Measurements from ENCODE around the gene ZNF264.

ZNF264 gene

GRCh38 chr19:57210381-57210780 lies 19.1 kb downstream of the ZNF264 start:
- H3K4me1 ChIP-seq (ENCODE audit: low read length) = no peaks in the 10 kb centered on the region
- no peak overlapping the region for H3K9ac ChIP-seq (ENCODE audit: low read length)
- no peak overlapping the region for H3K4me2 ChIP-seq (ENCODE audit: low read length)
- H3K36me3 ChIP-seq (replicated peaks; ENCODE audit: low read depth, low read length) = peaks cover 47% of the 10 kb centered on the region
- TF ChIP-seq CTCF (IDR thresholded peaks at IDR 0.05; ENCODE audit: low read depth, low read length) = no peak
- TF ChIP-seq EZH2phosphoT487 (IDR thresholded peaks at IDR 0.05; ENCODE audit: low read depth) = no peak
- H3K27me3 ChIP-seq (ENCODE audit: low read depth, low read length) = no peaks in the 10 kb centered on the region
- peaks cover 9% of the 10 kb centered on the region; the same call in 1 of the 2 replicates for H3K79me2 ChIP-seq (ENCODE audit: low read length)
- H3K9me3 ChIP-seq (ENCODE audit: insufficient read depth, low read length) = no peaks in the 10 kb centered on the region
- no peak overlapping the region for H3K27ac ChIP-seq (ENCODE audit: low read length)
- H2AFZ ChIP-seq (ENCODE audit: low read depth, low read length) = no peak overlapping the region
- H3K4me3 ChIP-seq (ENCODE audit: low read length) = no peak overlapping the region
- H4K20me1 ChIP-seq (ENCODE audit: insufficient read depth, low read length) = 0 out of 2 replicates have a peak, but pooled peaks cover 4% of the 10 kb centered on the region

GRCh38 chr19:57212109-57212508 lies 20.8 kb downstream of the ZNF264 start:
- Histone ChIP-seq H3K4me3 (ENCODE audit: low read length) (no peak overlapping the region), H3K27me3 (ENCODE audit: low read depth, low read length) (no peaks in the 10 kb centered on the region), H3K4me2 (ENCODE audit: low read length) (no peak overlapping the region), H3K27ac (ENCODE audit: low read length) (no peak overlapping the region), H3K9me3 (ENCODE audit: insufficient read depth, low read length) (no peaks in the 10 kb centered on the region), H4K20me1 (ENCODE audit: insufficient read depth, low read length) (0 out of 2 replicates have a peak, but pooled peaks cover 4% of the 10 kb centered on the region), H3K79me2 (ENCODE audit: low read length) (peaks cover 15% of the 10 kb centered on the region; the same call in 1 of the 2 replicates), H3K4me1 (ENCODE audit: low read length) (no peaks in the 10 kb centered on the region), H3K9ac (ENCODE audit: low read length) (no peak overlapping the region), H2AFZ (ENCODE audit: low read depth, low read length) (no peak overlapping the region), H3K36me3 (replicated peaks; ENCODE audit: low read depth, low read length) (peaks cover 41% of the 10 kb centered on the region)
- TF ChIP-seq CTCF (IDR thresholded peaks at IDR 0.05; ENCODE audit: low read depth, low read length) (no peak), EZH2phosphoT487 (IDR thresholded peaks at IDR 0.05; ENCODE audit: low read depth) (no peak)

- no peak overlapping the region for H2AFZ ChIP-seq (ENCODE audit: low read depth, low read length)
These were observed 36.2 kb downstream of the ZNF264 start for GRCh38 chr19:57227502-57227901.

GRCh38 chr19:57231686-57232085 lies 40.4 kb downstream of the ZNF264 start:
- Histone ChIP-seq H3K4me1 (ENCODE audit: low read length) (peaks cover 13% of the 10 kb centered on the region; the same call in 1 of the 2 replicates), H3K27ac (ENCODE audit: low read length) (no peak overlapping the region), H3K36me3 (replicated peaks; ENCODE audit: low read depth, low read length) (no peaks in the 10 kb centered on the region), H4K20me1 (ENCODE audit: insufficient read depth, low read length) (no peaks in the 10 kb centered on the region), H3K4me3 (ENCODE audit: low read length) (no peak overlapping the region), H3K9me3 (ENCODE audit: insufficient read depth, low read length) (no peaks in the 10 kb centered on the region), H2AFZ (ENCODE audit: low read depth, low read length) (no peak overlapping the region), H3K79me2 (ENCODE audit: low read length) (no peaks in the 10 kb centered on the region), H3K27me3 (ENCODE audit: low read depth, low read length) (no peaks in the 10 kb centered on the region), H3K9ac (ENCODE audit: low read length) (no peak overlapping the region), H3K4me2 (ENCODE audit: low read length) (no peak overlapping the region)
- TF ChIP-seq EZH2phosphoT487 (IDR thresholded peaks at IDR 0.05; ENCODE audit: low read depth) (no peak), CTCF (IDR thresholded peaks at IDR 0.05; ENCODE audit: low read depth, low read length) (no peak)

More at GRCh38 chr19:57227502-57227901, 36.2 kb downstream of the ZNF264 start:
- Histone ChIP-seq H3K79me2 (ENCODE audit: low read length) (no peaks in the 10 kb centered on the region), H3K36me3 (replicated peaks; ENCODE audit: low read depth, low read length) (no peaks in the 10 kb centered on the region), H3K4me2 (ENCODE audit: low read length) (no peak overlapping the region), H3K4me3 (ENCODE audit: low read length) (no peak overlapping the region), H3K9ac (ENCODE audit: low read length) (no peak overlapping the region), H3K27me3 (ENCODE audit: low read depth, low read length) (no peaks in the 10 kb centered on the region), H3K9me3 (ENCODE audit: insufficient read depth, low read length) (no peaks in the 10 kb centered on the region), H3K27ac (ENCODE audit: low read length) (no peak overlapping the region), H3K4me1 (ENCODE audit: low read length) (peaks cover 5% of the 10 kb centered on the region; the same call in 1 of the 2 replicates), H4K20me1 (ENCODE audit: insufficient read depth, low read length) (no peaks in the 10 kb centered on the region)
- no peak for TF ChIP-seq CTCF (IDR thresholded peaks at IDR 0.05; ENCODE audit: low read depth, low read length)
- no peak for TF ChIP-seq EZH2phosphoT487 (IDR thresholded peaks at IDR 0.05; ENCODE audit: low read depth)
